IPS-15b (cell line): ENCODE data around the gene RPS6KA1.
"Not testable (repeated sequence)": the region's sequence is repeated elsewhere in the genome, so short reads cannot be mapped to it uniquely, and the experiment has no call there.

Experiments
- H3K27me3 ChIP-seq: one replicate; pipeline ENCODE4 v1.6.1; 2013; ENCODE audit warnings: low read length; ENCODE audit not compliant: control insufficient read depth, insufficient read depth
- H3K36me3 ChIP-seq: one replicate; pipeline ENCODE4 v1.6.1; 2013; ENCODE audit warnings: low read length; ENCODE audit not compliant: control insufficient read depth, insufficient read depth
- H3K4me1 ChIP-seq: one replicate; pipeline ENCODE4 v1.6.1; 2013; ENCODE audit warnings: mild to moderate bottlenecking, low read length; ENCODE audit not compliant: control insufficient read depth, insufficient read depth
- H3K4me3 ChIP-seq: one replicate; pipeline ENCODE4 v1.5.1; 2013; ENCODE audit warnings: low read depth, low read length
- H3K9ac ChIP-seq: one replicate; pipeline ENCODE4 v1.6.1; 2013; ENCODE audit warnings: low read depth, mild to moderate bottlenecking, low read length
- H3K9me3 ChIP-seq: one replicate; pipeline ENCODE4 v1.6.1; 2013; ENCODE audit warnings: mild to moderate bottlenecking, low read length; ENCODE audit not compliant: control insufficient read depth, insufficient read depth

The RPS6KA1 gene

GRCh38 chr1:26529655-26530409 lies at the start of gene RPS6KA1:
RPS6KA1 (plus strand) TSS chr1:26529761; CDS start chr1:26529921, 160 bp downstream.
- Histone ChIP-seq H3K27me3 (no peaks in the 10 kb centered on the region), H3K4me1 (peaks cover 10% of the 10 kb centered on the region), H3K9me3 (no peaks in the 10 kb centered on the region), H3K36me3 (no peaks in the 10 kb centered on the region), H3K9ac (peak within 1 kb of the TSS; percentile 70), H3K4me3 (peak within 1 kb of the TSS; percentile 96)

- H3K27me3 ChIP-seq: no peaks in the 10 kb centered on the region
- H3K4me3 ChIP-seq: no peak overlapping the region
- H3K36me3 ChIP-seq: no peaks in the 10 kb centered on the region
- H3K4me1 ChIP-seq: no peaks in the 10 kb centered on the region
- no peak overlapping the region for H3K9ac ChIP-seq
- no peaks in the 10 kb centered on the region for H3K9me3 ChIP-seq
Measured at GRCh38 chr1:26482921-26483320, 46.6 kb upstream of the RPS6KA1 start.

- H3K9ac ChIP-seq: no peak overlapping the region
- H3K9me3 ChIP-seq: no peaks in the 10 kb centered on the region
- no peaks in the 10 kb centered on the region for H3K36me3 ChIP-seq
- H3K4me3 ChIP-seq: no peak overlapping the region
- no peaks in the 10 kb centered on the region for H3K4me1 ChIP-seq
- H3K27me3 ChIP-seq: no peaks in the 10 kb centered on the region
Measured at GRCh38 chr1:26483980-26484379, 45.6 kb upstream of the RPS6KA1 start.

DNA sequence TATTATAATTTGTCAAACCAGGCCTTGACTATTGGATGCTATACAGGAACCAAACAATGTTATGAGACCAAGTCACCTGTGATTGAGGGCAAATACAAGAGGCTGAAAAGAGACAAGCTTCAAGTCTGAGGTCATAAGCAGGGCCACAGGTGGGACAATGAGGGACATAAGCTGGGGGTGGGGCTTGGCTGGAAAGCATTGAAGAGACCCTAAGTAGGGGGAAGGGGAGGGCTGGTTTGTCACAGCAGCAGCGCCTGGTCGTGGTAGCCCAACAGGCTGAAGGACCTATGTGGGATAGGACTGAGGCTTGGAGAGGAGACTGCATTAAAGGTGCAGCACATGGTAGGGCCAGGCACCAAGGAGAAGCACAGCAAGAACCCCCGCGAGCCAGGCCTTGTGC lies 39.4 kb upstream of the RPS6KA1 start:
- H3K4me1 ChIP-seq: no peaks in the 10 kb centered on the region

GRCh38 chr1:26493267-26493666 lies 36.3 kb upstream of the RPS6KA1 start:
- no peaks in the 10 kb centered on the region for H3K36me3 ChIP-seq
- H3K4me1 ChIP-seq: no peaks in the 10 kb centered on the region
- no peaks in the 10 kb centered on the region for H3K27me3 ChIP-seq
- H3K4me3 ChIP-seq: no peak overlapping the region
- H3K9me3 ChIP-seq: no peaks in the 10 kb centered on the region
- no peak overlapping the region for H3K9ac ChIP-seq

More for the DNA sequence above, 39.4 kb upstream of the RPS6KA1 start:
- Histone ChIP-seq H3K9ac (no peak overlapping the region), H3K36me3 (no peaks in the 10 kb centered on the region), H3K4me3 (no peak overlapping the region), H3K9me3 (no peaks in the 10 kb centered on the region), H3K27me3 (no peaks in the 10 kb centered on the region)

- H3K4me1 ChIP-seq: no peaks in the 10 kb centered on the region
Measured at GRCh38 chr1:26493938-26494337, 35.6 kb upstream of the RPS6KA1 start.

DNA sequence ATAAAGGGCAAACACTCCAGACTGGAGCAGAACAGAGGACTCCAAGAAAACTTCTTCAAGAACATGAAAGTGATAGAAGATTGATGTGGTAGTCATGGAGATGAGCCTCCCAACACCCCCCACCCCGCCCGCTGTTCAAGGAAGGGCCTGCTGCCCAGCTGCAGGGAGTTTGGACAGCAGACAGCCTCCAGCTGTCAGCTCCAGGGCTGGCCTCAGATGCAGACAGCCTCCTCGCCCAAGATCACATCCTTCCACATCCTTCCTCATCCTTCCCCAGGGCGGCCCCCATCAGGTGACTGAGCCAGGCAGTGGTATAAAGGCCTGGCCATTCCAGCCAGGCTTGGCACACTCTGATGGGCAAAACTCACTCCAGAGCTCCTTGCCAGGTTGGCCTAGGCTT lies 32.7 kb upstream of the RPS6KA1 start:
- Histone ChIP-seq H3K9ac (no peak overlapping the region), H3K27me3 (no peaks in the 10 kb centered on the region), H3K9me3 (no peaks in the 10 kb centered on the region), H3K4me1 (no peaks in the 10 kb centered on the region), H3K36me3 (no peaks in the 10 kb centered on the region), H3K4me3 (no peak overlapping the region)

More at GRCh38 chr1:26493938-26494337, 35.6 kb upstream of the RPS6KA1 start:
- Histone ChIP-seq H3K9ac (no peak overlapping the region), H3K36me3 (no peaks in the 10 kb centered on the region), H3K4me3 (no peak overlapping the region), H3K27me3 (no peaks in the 10 kb centered on the region), H3K9me3 (no peaks in the 10 kb centered on the region)

DNA sequence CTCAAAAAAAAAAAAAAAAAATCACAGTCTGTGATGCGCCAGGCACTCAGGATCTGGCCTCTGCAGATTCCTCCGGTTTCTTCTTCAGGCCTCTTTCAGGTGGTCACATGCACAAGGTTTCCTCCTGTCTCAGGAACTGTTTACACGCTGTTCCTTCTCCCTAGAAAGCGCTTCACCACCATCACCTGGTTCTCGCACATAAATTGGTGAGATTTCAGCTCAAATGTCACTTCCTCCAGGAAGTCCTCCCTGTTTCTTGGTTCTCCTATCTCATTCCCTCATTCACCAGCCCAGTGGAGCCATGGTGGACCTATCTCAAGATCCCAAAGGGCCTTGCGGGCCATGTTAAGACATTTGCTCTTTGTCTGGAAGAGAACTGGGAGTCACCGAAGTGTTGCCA lies 30.7 kb upstream of the RPS6KA1 start:
- no peaks in the 10 kb centered on the region for H3K4me1 ChIP-seq
- no peaks in the 10 kb centered on the region for H3K27me3 ChIP-seq
- no peaks in the 10 kb centered on the region for H3K36me3 ChIP-seq
- H3K4me3 ChIP-seq: no peak overlapping the region
- no peaks in the 10 kb centered on the region for H3K9me3 ChIP-seq
- no peak overlapping the region for H3K9ac ChIP-seq

DNA sequence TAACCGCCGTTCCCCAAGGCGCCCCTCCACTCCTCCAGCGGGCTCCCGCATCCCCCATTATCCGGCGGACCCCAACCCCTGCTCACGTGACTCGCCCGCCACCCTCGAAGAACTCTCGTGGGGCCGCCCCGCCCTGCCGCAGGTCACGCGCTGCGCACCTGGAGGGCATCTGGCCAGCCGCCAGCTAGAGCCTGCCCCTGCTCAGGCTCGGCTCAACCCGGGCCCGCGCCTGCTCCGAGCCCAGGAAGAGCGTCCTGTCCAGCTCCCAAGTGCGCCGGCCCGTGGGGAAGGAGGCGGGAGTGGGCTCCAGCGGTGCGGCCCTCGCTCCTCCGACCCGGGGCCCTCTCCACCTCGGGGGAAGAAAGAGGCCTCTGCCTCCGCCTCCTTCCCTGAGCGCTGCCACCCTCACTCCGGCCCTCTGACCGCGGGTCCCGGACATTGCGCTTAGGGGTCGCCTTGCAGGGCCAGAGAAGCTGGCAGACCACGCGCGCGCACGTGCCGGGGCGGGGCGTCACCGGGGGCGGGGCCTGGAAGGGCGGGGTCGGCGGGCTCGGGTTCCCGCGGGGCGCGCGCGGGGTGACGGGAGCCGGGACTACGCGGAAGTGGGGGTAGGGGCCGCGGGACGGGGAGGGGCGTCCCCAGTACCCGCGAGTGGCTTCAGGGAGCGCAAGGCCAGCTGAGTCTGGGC lies 28.9 kb upstream of the RPS6KA1 start:
- Histone ChIP-seq H3K27me3 (no peaks in the 10 kb centered on the region), H3K4me3 (peak overlapping the region; percentile 81), H3K9me3 (no peaks in the 10 kb centered on the region), H3K36me3 (no peaks in the 10 kb centered on the region), H3K4me1 (no peaks in the 10 kb centered on the region), H3K9ac (peak overlapping the region; percentile 71)

- H3K9ac ChIP-seq, H3K4me1 ChIP-seq, H3K27me3 ChIP-seq, H3K36me3 ChIP-seq, H3K9me3 ChIP-seq, H3K4me3 ChIP-seq: not testable (repeated sequence)
Measured at GRCh38 chr1:26510711-26511110, 18.9 kb upstream of the RPS6KA1 start.

DNA sequence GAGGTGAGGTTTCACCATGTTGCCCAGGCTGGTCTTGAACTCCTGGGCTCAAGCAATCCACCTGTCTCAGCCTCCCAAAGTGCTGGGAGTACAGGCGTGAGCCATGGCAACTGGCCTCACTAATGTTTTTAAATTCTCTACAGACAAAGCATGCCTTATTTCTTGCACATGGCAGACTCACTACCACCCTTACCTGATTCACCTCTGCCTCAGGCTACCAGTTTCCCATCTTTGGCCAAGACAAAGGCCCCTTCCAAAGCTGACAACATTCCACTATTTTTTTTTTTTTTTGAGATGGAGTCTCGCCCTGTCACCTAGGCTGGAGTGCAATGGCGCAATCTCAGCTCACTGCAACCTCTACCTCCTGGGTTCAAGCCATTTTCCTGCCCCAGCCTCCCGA lies 13.7 kb upstream of the RPS6KA1 start:
- not testable (repeated sequence) for H3K27me3 ChIP-seq, H3K4me1 ChIP-seq, H3K9me3 ChIP-seq, H3K9ac ChIP-seq, H3K36me3 ChIP-seq, H3K4me3 ChIP-seq
